Loucy (cell line): ENCODE measurements around the gene SRD5A1.

ENCODE experiments used
- H2AFZ ChIP-seq: fragments of 200-600 bp; sonication (generic); 2 replicates; pipeline ENCODE4 v1.6.0; 2016; ENCODE audit warnings: antibody characterized with exemption, mild to moderate bottlenecking, low read length, moderate library complexity
- H3F3A ChIP-seq: fragments of 200-600 bp; 2 replicates; pipeline ENCODE4 v1.6.0; 2016; ENCODE audit warnings: antibody characterized with exemption, low read depth, mild to moderate bottlenecking
- H3K27me3 ChIP-seq: fragments of 200-600 bp; sonication (generic); 2 replicates; pipeline ENCODE4 v1.6.1; 2014; ENCODE audit warnings: low read length, mild to moderate bottlenecking; ENCODE audit not compliant: insufficient read depth, poor library complexity, severe bottlenecking
- H3K36me3 ChIP-seq: fragments of 200-600 bp; sonication (generic); 2 replicates; pipeline ENCODE4 v1.6.1; 2016; ENCODE audit warnings: low read length; ENCODE audit not compliant: insufficient read depth
- H3K4me1 ChIP-seq: fragments of 200-600 bp; sonication (generic); 2 replicates; pipeline ENCODE4 v1.5.1; 2014; ENCODE audit warnings: low read length, mild to moderate bottlenecking; ENCODE audit not compliant: insufficient read depth, poor library complexity, severe bottlenecking
- H3K4me2 ChIP-seq: fragments of 200-600 bp; sonication (generic); 2 replicates; pipeline ENCODE4 v1.6.0; 2014; ENCODE audit warnings: antibody characterized with exemption, low read length, low read depth, mild to moderate bottlenecking; ENCODE audit not compliant: poor library complexity, severe bottlenecking
- H3K4me3 ChIP-seq: fragments of 200-600 bp; sonication (generic); 2 replicates; pipeline ENCODE4 v1.5.1; 2014; ENCODE audit warnings: low read length, mild to moderate bottlenecking, mixed read lengths; ENCODE audit not compliant: poor library complexity, severe bottlenecking
- H3K79me2 ChIP-seq: fragments of 200-600 bp; sonication (generic); 2 replicates; pipeline ENCODE4 v1.6.1; 2014; ENCODE audit warnings: low read length; ENCODE audit not compliant: insufficient read depth
- H3K9ac ChIP-seq: fragments of 200-600 bp; sonication (generic); 2 replicates; pipeline ENCODE4 v1.6.0; 2014; ENCODE audit warnings: mild to moderate bottlenecking, low read depth, low read length, moderate library complexity; ENCODE audit not compliant: poor library complexity, severe bottlenecking
- H3K9me2 ChIP-seq: fragments of 200-600 bp; sonication (generic); replicated peaks from 2 replicates; pipeline ENCODE4 v1.6.1; 2016; ENCODE audit warnings: low read depth, low read length, mixed read lengths
- H3K9me3 ChIP-seq: fragments of 200-600 bp; sonication (generic); 2 replicates; pipeline ENCODE4 v1.6.1; 2014; ENCODE audit warnings: mild to moderate bottlenecking, antibody characterized with exemption, low read length, low read depth; ENCODE audit not compliant: insufficient read depth
- H4K20me1 ChIP-seq: fragments of 200-600 bp; sonication (generic); 2 replicates; pipeline ENCODE4 v1.6.0; 2014; ENCODE audit warnings: antibody characterized with exemption, low read length, mild to moderate bottlenecking; ENCODE audit not compliant: insufficient read depth, poor library complexity, severe bottlenecking
- CTCF ChIP-seq: fragments of 200-600 bp; sonication (generic); conservative IDR thresholded peaks from 2 replicates; pipeline ENCODE4 v1.5.1; 2014; ENCODE audit warnings: mild to moderate bottlenecking, antibody characterized with exemption, low read length
- EZH2phosphoT487 ChIP-seq: fragments of 200-600 bp; IDR thresholded peaks from 2 replicates; pipeline ENCODE4 v1.6.1; 2018; ENCODE audit warnings: antibody characterized with exemption, mild to moderate bottlenecking, moderate library complexity, borderline replicate concordance

SRD5A1 gene

GRCh38 chr5:6632324-6632887 is 834 bp upstream of the SRD5A1 start:
- no peaks in the 10 kb centered on the region for H3K27me3 ChIP-seq
- no peaks in the 10 kb centered on the region for H3F3A ChIP-seq
- TF ChIP-seq CTCF (no peak; the same call in 1 of the 2 replicates), EZH2phosphoT487 (no peak)
- H3K79me2 ChIP-seq = peaks cover 83% of the 10 kb centered on the region
- H3K4me3 ChIP-seq = peak overlapping the region; percentile 97
- peaks cover 25% of the 10 kb centered on the region for H3K4me1 ChIP-seq
- peaks cover 10% of the 10 kb centered on the region; the same call in 1 of the 2 replicates for H3K36me3 ChIP-seq
- H3K4me2 ChIP-seq = peak overlapping the region; percentile 92
- no peaks in the 10 kb centered on the region for H3K9me2 ChIP-seq
- peak overlapping the region; percentile 83 for H3K9ac ChIP-seq
- no peaks in the 10 kb centered on the region for H3K9me3 ChIP-seq
- peak overlapping the region; percentile 78 for H2AFZ ChIP-seq
- H4K20me1 ChIP-seq = peaks cover 46% of the 10 kb centered on the region

GRCh38 chr5:6633469-6634245 is 417 bp downstream of the SRD5A1 start:
- no peak for TF ChIP-seq CTCF
- no peak for TF ChIP-seq EZH2phosphoT487
- Histone ChIP-seq H3K36me3 (peaks cover 6% of the 10 kb centered on the region; the same call in 1 of the 2 replicates), H3K9me2 (no peaks in the 10 kb centered on the region), H3K79me2 (peaks cover 71% of the 10 kb centered on the region), H3K27me3 (no peaks in the 10 kb centered on the region), H3K9me3 (no peaks in the 10 kb centered on the region), H3K4me1 (peaks cover 25% of the 10 kb centered on the region), H2AFZ (peak overlapping the region; percentile 89), H3K4me2 (peak overlapping the region; percentile 91), H4K20me1 (peaks cover 34% of the 10 kb centered on the region), H3K4me3 (peak overlapping the region; percentile 97), H3K9ac (peak overlapping the region; percentile 83), H3F3A (no peaks in the 10 kb centered on the region)

- TF ChIP-seq EZH2phosphoT487 = no peak
- TF ChIP-seq CTCF = no peak
- Histone ChIP-seq H3K36me3 (no peaks in the 10 kb centered on the region), H3K4me3 (peak overlapping the region; percentile 97), H3K9me2 (no peaks in the 10 kb centered on the region), H4K20me1 (peaks cover 33% of the 10 kb centered on the region), H3K4me1 (peaks cover 25% of the 10 kb centered on the region), H2AFZ (no peak overlapping the region), H3F3A (no peaks in the 10 kb centered on the region), H3K27me3 (no peaks in the 10 kb centered on the region), H3K9me3 (no peaks in the 10 kb centered on the region), H3K9ac (no peak overlapping the region), H3K4me2 (peak overlapping the region; percentile 91), H3K79me2 (peaks cover 64% of the 10 kb centered on the region)
Observed at GRCh38 chr5:6634306-6634705, 1.1 kb downstream of the SRD5A1 start.
